ENCODE results near the gene ERP44.

DNA sequence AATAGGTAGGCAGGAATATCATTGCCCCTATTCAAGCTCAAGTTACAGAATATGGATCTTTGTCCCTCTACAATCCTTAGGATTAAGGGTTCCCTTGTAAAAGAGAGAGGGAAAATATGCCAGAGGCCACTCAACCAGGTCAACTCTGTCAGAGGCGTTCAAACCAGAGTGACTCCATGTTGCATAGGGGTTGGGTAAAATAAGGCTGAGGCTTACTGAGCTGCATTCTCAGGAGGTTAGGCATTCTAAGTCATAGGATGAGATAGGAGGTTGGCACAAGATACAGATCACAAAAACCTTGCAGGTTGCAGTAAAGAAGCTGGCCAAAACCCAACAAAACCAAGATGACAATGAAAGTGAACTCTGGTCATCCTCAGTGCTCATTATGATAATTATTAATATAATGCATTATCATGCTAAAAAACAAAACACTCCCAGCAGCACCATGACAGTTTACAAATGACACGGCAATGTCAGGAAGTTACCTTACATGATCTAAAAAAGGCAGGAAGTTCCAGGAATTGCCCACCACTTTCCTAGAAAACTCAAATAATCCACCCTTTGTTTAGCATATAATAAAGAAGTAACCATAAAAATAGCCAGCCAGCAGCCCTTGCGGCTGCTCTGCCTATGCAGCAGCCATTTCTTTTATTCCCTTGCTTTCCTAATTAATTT lies 64.8 kb downstream of the ERP44 start:
- TF ChIP-seq, protein P1, sequence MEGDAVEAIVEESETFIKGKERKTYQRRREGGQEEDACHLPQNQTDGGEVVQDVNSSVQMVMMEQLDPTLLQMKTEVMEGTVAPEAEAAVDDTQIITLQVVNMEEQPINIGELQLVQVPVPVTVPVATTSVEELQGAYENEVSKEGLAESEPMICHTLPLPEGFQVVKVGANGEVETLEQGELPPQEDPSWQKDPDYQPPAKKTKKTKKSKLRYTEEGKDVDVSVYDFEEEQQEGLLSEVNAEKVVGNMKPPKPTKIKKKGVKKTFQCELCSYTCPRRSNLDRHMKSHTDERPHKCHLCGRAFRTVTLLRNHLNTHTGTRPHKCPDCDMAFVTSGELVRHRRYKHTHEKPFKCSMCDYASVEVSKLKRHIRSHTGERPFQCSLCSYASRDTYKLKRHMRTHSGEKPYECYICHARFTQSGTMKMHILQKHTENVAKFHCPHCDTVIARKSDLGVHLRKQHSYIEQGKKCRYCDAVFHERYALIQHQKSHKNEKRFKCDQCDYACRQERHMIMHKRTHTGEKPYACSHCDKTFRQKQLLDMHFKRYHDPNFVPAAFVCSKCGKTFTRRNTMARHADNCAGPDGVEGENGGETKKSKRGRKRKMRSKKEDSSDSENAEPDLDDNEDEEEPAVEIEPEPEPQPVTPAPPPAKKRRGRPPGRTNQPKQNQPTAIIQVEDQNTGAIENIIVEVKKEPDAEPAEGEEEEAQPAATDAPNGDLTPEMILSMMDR (IDR thresholded peaks at IDR 0.05; ENCODE audit: low read depth, low read length, poor library complexity, severe bottlenecking) = no peak
- TF ChIP-seq EZH2phosphoT487 (IDR thresholded peaks at IDR 0.05; ENCODE audit: borderline replicate concordance, low read length) = no peak

All from DOHH2 (cell line).